Measurements from ENCODE around the gene EDEM2. TPM values are rescaled to one million over a fixed set of nuclear protein-coding genes. Genes with fewer than 3 reads are reported as not detected.
A peak's percentile ranks its signal among the peaks of the same experiment; 100 is the strongest.

The EDEM2 gene
- total RNA-seq, 1 donor from 2014 or later, result 33.4 TPM

GRCh38 chr20:35092524-35093266 is 54.4 kb downstream of the EDEM2 start, which contains the start of gene TRPC4AP:
TRPC4AP (minus strand) TSS chr20:35092807; CDS start chr20:35092781, 26 bp downstream.
- peaks cover 2% of the 10 kb centered on the region for H3K36me3 ChIP-seq (ENCODE audit: insufficient read depth, low read length)
- FAIRE-seq (no peak), DNase-seq (ENCODE audit: low read depth) (peak; percentile 67)
- Mint-ChIP-seq H3K36me3 (ENCODE audit: low read depth, unreplicated experiment) (peaks cover 3% of the 10 kb centered on the region), H3K4me3 (ENCODE audit: unreplicated experiment) (peak within 1 kb of the TSS; percentile 99), H3K27me3 (ENCODE audit: low read depth, unreplicated experiment) (no peaks in the 10 kb centered on the region), H3K9me3 (ENCODE audit: unreplicated experiment) (no peaks in the 10 kb centered on the region), H3K27ac (ENCODE audit: unreplicated experiment) (peak within 1 kb of the TSS; percentile 99), H3K4me1 (ENCODE audit: low read depth, unreplicated experiment) (peaks cover 27% of the 10 kb centered on the region)
- H3K4me2 ChIP-seq (ENCODE audit: low read length), result peak within 1 kb of the TSS; percentile 86
- no peaks in the 10 kb centered on the region for H3K9me3 ChIP-seq (ENCODE audit: insufficient read depth, low read depth, low read length)
- H3K27ac ChIP-seq (ENCODE audit: low read depth, low read length), result peak within 1 kb of the TSS; percentile 94
- H3K79me2 ChIP-seq (ENCODE audit: insufficient read depth, low read length), result peaks cover 47% of the 10 kb centered on the region
- H3K9ac ChIP-seq (ENCODE audit: low read length), result peak within 1 kb of the TSS; percentile 97
- H3K4me1 ChIP-seq (ENCODE audit: insufficient read depth, low read length), result peaks cover 24% of the 10 kb centered on the region
- peaks cover 33% of the 10 kb centered on the region for H4K20me1 ChIP-seq (ENCODE audit: insufficient read depth, low read length)
- no peaks in the 10 kb centered on the region for H3K27me3 ChIP-seq (ENCODE audit: insufficient read depth, low read length)
- peak within 1 kb of the TSS; percentile 84 for H2AFZ ChIP-seq (ENCODE audit: low read depth, low read length)
- no peak for TF ChIP-seq EZH2 (IDR thresholded peaks at IDR 0.05; ENCODE audit: insufficient read depth, low read length)
- peak; percentile 73 for TF ChIP-seq CTCF (IDR thresholded peaks at IDR 0.05; ENCODE audit: insufficient read depth, low read depth, low read length)
- H3K4me3 ChIP-seq (ENCODE audit: insufficient read depth, low read depth, low read length), result peak within 1 kb of the TSS; percentile 97

- Histone ChIP-seq H2AFZ (ENCODE audit: low read depth, low read length) (peak overlapping the region; percentile 82), H3K4me1 (ENCODE audit: insufficient read depth, low read length) (peaks cover 24% of the 10 kb centered on the region), H3K36me3 (ENCODE audit: insufficient read depth, low read length) (peaks cover 2% of the 10 kb centered on the region), H3K4me2 (ENCODE audit: low read length) (peak overlapping the region; percentile 86), H3K27ac (ENCODE audit: low read depth, low read length) (peak overlapping the region; percentile 94), H4K20me1 (ENCODE audit: insufficient read depth, low read length) (peaks cover 39% of the 10 kb centered on the region), H3K9ac (ENCODE audit: low read length) (peak overlapping the region; percentile 97), H3K4me3 (ENCODE audit: insufficient read depth, low read depth, low read length) (peak overlapping the region; percentile 97), H3K27me3 (ENCODE audit: insufficient read depth, low read length) (no peaks in the 10 kb centered on the region), H3K79me2 (ENCODE audit: insufficient read depth, low read length) (peaks cover 53% of the 10 kb centered on the region), H3K9me3 (ENCODE audit: insufficient read depth, low read depth, low read length) (no peaks in the 10 kb centered on the region)
- H3K27ac Mint-ChIP-seq (ENCODE audit: unreplicated experiment), result peak overlapping the region; percentile 98
- no peak for TF ChIP-seq CTCF (IDR thresholded peaks at IDR 0.05; ENCODE audit: insufficient read depth, low read depth, low read length)
- no peak for TF ChIP-seq EZH2 (IDR thresholded peaks at IDR 0.05; ENCODE audit: insufficient read depth, low read length)
- DNase-seq (ENCODE audit: low read depth) (peak; percentile 25), FAIRE-seq (no peak)
- peaks cover 32% of the 10 kb centered on the region for H3K4me1 Mint-ChIP-seq (ENCODE audit: low read depth, unreplicated experiment)
- peak overlapping the region; percentile 99 for H3K4me3 Mint-ChIP-seq (ENCODE audit: unreplicated experiment)
- peaks cover 3% of the 10 kb centered on the region for H3K36me3 Mint-ChIP-seq (ENCODE audit: low read depth, unreplicated experiment)
- H3K27me3 Mint-ChIP-seq (ENCODE audit: low read depth, unreplicated experiment), result no peaks in the 10 kb centered on the region
- no peaks in the 10 kb centered on the region for H3K9me3 Mint-ChIP-seq (ENCODE audit: unreplicated experiment)
Observed at GRCh38 chr20:35091816-35092523, 55.2 kb downstream of the EDEM2 start.
